Measurements from ENCODE around the gene POLR1A. TPM values are rescaled to one million over a fixed set of nuclear protein-coding genes. Genes with fewer than 3 reads are reported as not detected.

Gene POLR1A
- total RNA-seq, 1 experiment from 2014 or later = 47.5 TPM

GRCh38 chr2:86035883-86036668 lies 69.6 kb downstream of the POLR1A start:
- POLR2A ChIA-PET = no interaction called here

DNA sequence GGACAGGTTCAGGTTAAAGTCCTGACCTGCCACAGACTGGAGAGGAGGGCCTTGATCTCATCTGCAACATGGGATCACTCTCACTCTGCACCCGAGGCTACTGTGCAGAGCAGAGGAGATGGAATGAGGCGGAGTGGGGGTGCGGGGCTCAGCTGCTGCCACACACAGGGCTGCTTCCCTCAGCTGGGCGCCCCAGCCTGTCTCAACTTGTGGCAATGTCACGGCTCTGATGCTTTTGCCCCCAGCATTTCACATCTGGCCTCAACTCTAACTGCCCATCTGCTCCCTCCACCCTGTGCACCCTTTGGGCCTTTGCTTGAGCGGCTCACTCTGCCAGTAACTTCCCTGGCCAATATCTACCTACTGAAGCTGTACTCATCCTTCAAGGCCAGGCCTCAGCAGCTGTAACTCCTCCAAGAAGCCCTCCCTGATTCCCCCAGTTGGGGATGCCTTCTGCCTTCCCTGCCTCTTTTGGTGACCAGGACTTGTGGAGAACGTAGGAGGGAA lies 70.3 kb downstream of the POLR1A start:
- ATAC-seq = no peak
- Mint-ChIP-seq H3K9me3 (no peaks in the 10 kb centered on the region), H3K27ac (peak overlapping the region; percentile 80; the same call in 1 of the 2 replicates), H3K36me3 (peaks cover 53% of the 10 kb centered on the region), H3K4me3 (no peak overlapping the region), H3K27me3 (ENCODE audit: low read depth) (no peaks in the 10 kb centered on the region), H3K4me1 (peaks cover 13% of the 10 kb centered on the region)
- ChIA-PET CTCF (interaction anchor here (0.9 to 2.6 kb wide), 8 partner anchors 10 to 311 kb away, joined by 3 to 36 read pairs (median 6); partner anchors contain the start of gene ST3GAL5), POLR2A (no interaction called here)
- DNase-seq (ENCODE audit: low spot score) = no peak
- TF ChIP-seq NR3C1 (CRISPR knock-in tag; conservative IDR thresholded peaks at IDR 0.05; ENCODE audit: low read depth) (no peak), CREB1 (CRISPR knock-in tag; IDR thresholded peaks at IDR 0.05) (no peak), FOXJ3 (CRISPR knock-in tag; IDR thresholded peaks at IDR 0.05; ENCODE audit: borderline replicate concordance) (no peak), ATF6 (CRISPR knock-in tag; IDR thresholded peaks at IDR 0.05) (no peak), FOXK1 (CRISPR knock-in tag; IDR thresholded peaks at IDR 0.05) (no peak), NR2C2 (CRISPR knock-in tag; IDR thresholded peaks at IDR 0.05) (no peak), FOXP1 (CRISPR knock-in tag; IDR thresholded peaks at IDR 0.05; ENCODE audit: borderline replicate concordance) (no peak)
- TF ChIP-seq, protein P1, sequence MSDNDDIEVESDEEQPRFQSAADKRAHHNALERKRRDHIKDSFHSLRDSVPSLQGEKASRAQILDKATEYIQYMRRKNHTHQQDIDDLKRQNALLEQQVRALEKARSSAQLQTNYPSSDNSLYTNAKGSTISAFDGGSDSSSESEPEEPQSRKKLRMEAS (CRISPR knock-in tag; IDR thresholded peaks at IDR 0.05) = no peak
- TF ChIP-seq, protein P2, sequence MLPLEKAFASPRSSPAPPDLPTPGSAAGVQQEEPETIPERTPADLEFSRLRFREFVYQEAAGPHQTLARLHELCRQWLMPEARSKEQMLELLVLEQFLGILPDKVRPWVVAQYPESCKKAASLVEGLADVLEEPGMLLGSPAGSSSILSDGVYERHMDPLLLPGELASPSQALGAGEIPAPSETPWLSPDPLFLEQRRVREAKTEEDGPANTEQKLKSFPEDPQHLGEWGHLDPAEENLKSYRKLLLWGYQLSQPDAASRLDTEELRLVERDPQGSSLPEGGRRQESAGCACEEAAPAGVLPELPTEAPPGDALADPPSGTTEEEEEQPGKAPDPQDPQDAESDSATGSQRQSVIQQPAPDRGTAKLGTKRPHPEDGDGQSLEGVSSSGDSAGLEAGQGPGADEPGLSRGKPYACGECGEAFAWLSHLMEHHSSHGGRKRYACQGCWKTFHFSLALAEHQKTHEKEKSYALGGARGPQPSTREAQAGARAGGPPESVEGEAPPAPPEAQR (CRISPR knock-in tag; IDR thresholded peaks at IDR 0.05) = no peak

More at GRCh38 chr2:86035883-86036668, 69.6 kb downstream of the POLR1A start:
- CTCF ChIA-PET = interaction anchor here (0.9 to 2.6 kb wide), 9 partner anchors 11 to 312 kb away, joined by 3 to 36 read pairs (median 6); partner anchors contain the start of gene ST3GAL5
- peaks cover 53% of the 10 kb centered on the region for H3K36me3 Mint-ChIP-seq
- ATAC-seq = peak; percentile 65
- H3K4me3 Mint-ChIP-seq = no peak overlapping the region
- H3K4me1 Mint-ChIP-seq = peaks cover 13% of the 10 kb centered on the region
- no peak for DNase-seq (ENCODE audit: low spot score)
- H3K27me3 Mint-ChIP-seq (ENCODE audit: low read depth) = no peaks in the 10 kb centered on the region
- TF ChIP-seq, protein P3, sequence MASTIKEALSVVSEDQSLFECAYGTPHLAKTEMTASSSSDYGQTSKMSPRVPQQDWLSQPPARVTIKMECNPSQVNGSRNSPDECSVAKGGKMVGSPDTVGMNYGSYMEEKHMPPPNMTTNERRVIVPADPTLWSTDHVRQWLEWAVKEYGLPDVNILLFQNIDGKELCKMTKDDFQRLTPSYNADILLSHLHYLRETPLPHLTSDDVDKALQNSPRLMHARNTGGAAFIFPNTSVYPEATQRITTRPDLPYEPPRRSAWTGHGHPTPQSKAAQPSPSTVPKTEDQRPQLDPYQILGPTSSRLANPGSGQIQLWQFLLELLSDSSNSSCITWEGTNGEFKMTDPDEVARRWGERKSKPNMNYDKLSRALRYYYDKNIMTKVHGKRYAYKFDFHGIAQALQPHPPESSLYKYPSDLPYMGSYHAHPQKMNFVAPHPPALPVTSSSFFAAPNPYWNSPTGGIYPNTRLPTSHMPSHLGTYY (CRISPR knock-in tag; IDR thresholded peaks at IDR 0.05) = no peak
- TF ChIP-seq STAT6 (CRISPR knock-in tag; conservative IDR thresholded peaks at IDR 0.05; ENCODE audit: low read depth) (no peak), ZMAT4 (CRISPR knock-in tag; IDR thresholded peaks at IDR 0.05) (no peak), FOXK1 (CRISPR knock-in tag; IDR thresholded peaks at IDR 0.05) (no peak), SMAD3 (CRISPR knock-in tag; IDR thresholded peaks at IDR 0.05; ENCODE audit: borderline replicate concordance) (no peak), SP1 (CRISPR knock-in tag; conservative IDR thresholded peaks at IDR 0.05) (no peak), NFYB (CRISPR knock-in tag; conservative IDR thresholded peaks at IDR 0.05; ENCODE audit: low read depth) (no peak), ZNF423 (CRISPR knock-in tag; IDR thresholded peaks at IDR 0.05) (no peak), MLX (CRISPR knock-in tag; IDR thresholded peaks at IDR 0.05) (no peak), JAZF1 (CRISPR knock-in tag; IDR thresholded peaks at IDR 0.05) (no peak)
- TF ChIP-seq, protein P2 (CRISPR knock-in tag; IDR thresholded peaks at IDR 0.05) = no peak
- TF ChIP-seq, protein P1 (CRISPR knock-in tag; IDR thresholded peaks at IDR 0.05) = no peak
- no peaks in the 10 kb centered on the region for H3K9me3 Mint-ChIP-seq
- peak overlapping the region; percentile 80; the same call in 1 of the 2 replicates for H3K27ac Mint-ChIP-seq
